Tibial nerve (tissue), 4 donors: Measurements from ENCODE around the gene SORCS3. TPM values are rescaled to one million over a fixed set of nuclear protein-coding genes. Genes with fewer than 3 reads are reported as not detected.

Experiments used
- DNase-seq, 2 donors: peaks; one replicate each; pipeline ENCODE4 v3.0.0-alpha.2; 2019; ENCODE audit warnings: low spot score in 2 of 2
- H3K27ac ChIP-seq, 4 donors: fragments of 200-600 bp; sonication (generic) in 3 of 4; one replicate each; pipeline ENCODE4 v1.5.1; 2017 to 2019; ENCODE audit warnings: mild to moderate bottlenecking in 1 of 4
- H3K27me3 ChIP-seq, 2 donors: fragments of 200-600 bp; sonication (generic) in 1 of 2; one replicate each; pipeline versions ENCODE4 v1.5.1 to v1.6.0; 2017 to 2019
- H3K36me3 ChIP-seq, 3 donors: fragments of 200-600 bp; sonication (generic); one replicate each; pipeline ENCODE4 v1.5.1; 2018 to 2019
- H3K4me1 ChIP-seq, 4 donors: fragments of 200-600 bp; sonication (generic) in 3 of 4; one replicate each; pipeline ENCODE4 v1.5.1; 2017 to 2019
- H3K4me3 ChIP-seq, 4 donors: fragments of 200-600 bp; sonication (generic) in 3 of 4; one replicate each; pipeline ENCODE4 v1.5.1; 2017 to 2019; ENCODE audit warnings: mild to moderate bottlenecking in 1 of 4, moderate library complexity in 1 of 4
- H3K9me3 ChIP-seq, 4 donors: fragments of 200-600 bp; sonication (generic) in 3 of 4; one replicate each; pipeline ENCODE4 v1.5.1; 2017 to 2019
- EP300 ChIP-seq, 2 donors: sonication (generic); formaldehyde crosslinking; IDR thresholded peaks; one replicate each; pipeline ENCODE4 v1.6.1; 2017; ENCODE audit warnings: antibody characterized with exemption in 2 of 2, mild to moderate bottlenecking in 1 of 2
- POLR2A ChIP-seq, 2 donors: fragments of 450-650 bp; IDR thresholded peaks; one replicate each; pipeline ENCODE4 v1.6.1; 2017; ENCODE audit warnings: antibody characterized with exemption in 2 of 2, mild to moderate bottlenecking in 2 of 2, moderate library complexity in 2 of 2
- WGBS, 2 donors: methylation state at CpG; one replicate each; pipeline ENCODE4 v1.1.5; 2018; 5-methylcytosine and 5-hydroxymethylcytosine counted together
- total RNA-seq, 4 donors: library from RNA; depleted of rRNA; stranded (reverse); fragments of >200 nt; gene quantifications; one replicate each; pipeline ENCODE4 v1.1.0, GENCODE V29; 2016
- TF ChIP-seq, protein P1 (sequence below), 5 experiments: fragments of 200-600 bp in 3 of 5; fragments of 450-650 bp in 2 of 5; sonication (generic) in 3 of 5; IDR thresholded peaks; one replicate each; pipeline ENCODE4 v1.5.1; 2016 to 2019; ENCODE audit warnings: antibody characterized with exemption in 5 of 5, mild to moderate bottlenecking in 3 of 5, moderate library complexity in 2 of 5

The SORCS3 gene
- total RNA-seq, 4 donors from 2014 or later, result 1.8 to 3.9 (median 3.2) TPM

- 40 to 48% methylated on average over 4 of the region's 4 CpGs for WGBS, 2 donors
- no peak for DNase-seq
- Histone ChIP-seq H3K4me1 (no peaks in the 10 kb centered on the region), H3K9me3 (peaks cover 0 to 6% (median 0%) of the 10 kb centered on the region in 4 donors), H3K27me3 (no peaks in the 10 kb centered on the region), H3K4me3 (no peak overlapping the region), H3K27ac (no peak overlapping the region), H3K36me3 (no peaks in the 10 kb centered on the region)
- TF ChIP-seq, protein P1, sequence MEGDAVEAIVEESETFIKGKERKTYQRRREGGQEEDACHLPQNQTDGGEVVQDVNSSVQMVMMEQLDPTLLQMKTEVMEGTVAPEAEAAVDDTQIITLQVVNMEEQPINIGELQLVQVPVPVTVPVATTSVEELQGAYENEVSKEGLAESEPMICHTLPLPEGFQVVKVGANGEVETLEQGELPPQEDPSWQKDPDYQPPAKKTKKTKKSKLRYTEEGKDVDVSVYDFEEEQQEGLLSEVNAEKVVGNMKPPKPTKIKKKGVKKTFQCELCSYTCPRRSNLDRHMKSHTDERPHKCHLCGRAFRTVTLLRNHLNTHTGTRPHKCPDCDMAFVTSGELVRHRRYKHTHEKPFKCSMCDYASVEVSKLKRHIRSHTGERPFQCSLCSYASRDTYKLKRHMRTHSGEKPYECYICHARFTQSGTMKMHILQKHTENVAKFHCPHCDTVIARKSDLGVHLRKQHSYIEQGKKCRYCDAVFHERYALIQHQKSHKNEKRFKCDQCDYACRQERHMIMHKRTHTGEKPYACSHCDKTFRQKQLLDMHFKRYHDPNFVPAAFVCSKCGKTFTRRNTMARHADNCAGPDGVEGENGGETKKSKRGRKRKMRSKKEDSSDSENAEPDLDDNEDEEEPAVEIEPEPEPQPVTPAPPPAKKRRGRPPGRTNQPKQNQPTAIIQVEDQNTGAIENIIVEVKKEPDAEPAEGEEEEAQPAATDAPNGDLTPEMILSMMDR (IDR thresholded peaks at IDR 0.05), result no peak
- TF ChIP-seq EP300 (IDR thresholded peaks at IDR 0.05) (no peak), POLR2A (IDR thresholded peaks at IDR 0.05) (no peak)
Observed at GRCh38 chr10:105291571-105291970, 650.5 kb downstream of the SORCS3 start.

GRCh38 chr10:105292236-105292635 is 651.1 kb downstream of the SORCS3 start:
- 83 to 84% methylated on average over 3 of the region's 3 CpGs for WGBS, 2 donors
- H3K27me3 ChIP-seq, result no peaks in the 10 kb centered on the region
- no peaks in the 10 kb centered on the region for H3K4me1 ChIP-seq
- H3K9me3 ChIP-seq, result peaks cover 0 to 6% (median 0%) of the 10 kb centered on the region in 4 donors
- no peak overlapping the region for H3K27ac ChIP-seq
- H3K4me3 ChIP-seq, result no peak overlapping the region
- no peak for DNase-seq
- H3K36me3 ChIP-seq, result no peaks in the 10 kb centered on the region
- TF ChIP-seq, protein P1 (IDR thresholded peaks at IDR 0.05), result no peak
- TF ChIP-seq POLR2A (IDR thresholded peaks at IDR 0.05), result no peak
- TF ChIP-seq EP300 (IDR thresholded peaks at IDR 0.05), result no peak
